HL-60/S4 treated with retinoic acid at 250 ng/mL for 4 days and 3 days (cell line): Measurements from ENCODE around the gene NANOGP8.

Experiments
- in situ Hi-C: fragments of 300-500 bp; cut with MboI; formaldehyde crosslinking; loops from 2 replicates; pipeline ENCODE4 v1.7.0; 2022; ENCODE audit warnings: low sequenced_read_pairs

Gene NANOGP8

DNA sequence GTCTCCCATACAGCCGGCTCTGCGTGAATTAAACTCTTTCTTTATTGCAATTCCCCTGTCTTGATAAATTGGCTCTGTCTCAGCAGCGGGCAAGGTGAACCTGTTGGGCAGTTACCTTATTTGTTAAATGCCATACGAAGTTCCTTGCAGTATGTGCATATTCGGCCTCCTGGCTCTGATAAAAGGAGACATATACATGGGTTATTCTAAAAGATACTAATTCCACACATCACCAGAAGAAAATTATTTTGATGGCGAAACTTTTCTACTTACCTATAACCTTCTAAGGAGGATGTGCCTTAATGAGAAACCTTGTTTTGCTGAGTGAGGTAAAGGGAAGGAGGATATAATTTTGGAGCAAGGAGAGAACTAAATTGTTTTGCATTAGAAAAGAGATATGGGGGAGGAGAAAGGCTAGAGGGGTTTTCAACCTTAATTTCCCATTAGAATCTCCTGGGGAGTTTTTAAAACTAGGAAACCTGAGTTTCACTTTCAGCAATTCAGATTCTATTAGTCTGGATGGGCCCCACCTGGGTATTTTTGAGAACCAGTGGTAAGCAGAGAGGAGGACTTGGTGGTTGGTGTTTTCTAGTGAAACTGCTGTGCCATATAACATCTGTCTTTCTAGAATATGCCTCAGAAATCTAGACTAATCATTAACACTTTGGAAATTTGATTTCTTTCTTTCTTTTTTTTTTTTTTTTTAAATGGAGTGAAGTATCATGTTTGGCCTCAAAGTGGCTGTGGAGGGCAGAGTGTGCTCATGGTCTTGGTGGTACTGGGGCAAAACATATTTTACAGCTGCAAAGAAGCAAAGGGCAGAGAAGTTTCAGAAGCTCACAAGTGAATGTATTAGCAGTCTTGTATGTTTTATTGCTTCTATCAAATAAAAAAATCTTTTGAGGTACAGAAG, 23.0 kb downstream of the NANOGP8 start:
- in situ Hi-C loops: no loop called here

DNA sequence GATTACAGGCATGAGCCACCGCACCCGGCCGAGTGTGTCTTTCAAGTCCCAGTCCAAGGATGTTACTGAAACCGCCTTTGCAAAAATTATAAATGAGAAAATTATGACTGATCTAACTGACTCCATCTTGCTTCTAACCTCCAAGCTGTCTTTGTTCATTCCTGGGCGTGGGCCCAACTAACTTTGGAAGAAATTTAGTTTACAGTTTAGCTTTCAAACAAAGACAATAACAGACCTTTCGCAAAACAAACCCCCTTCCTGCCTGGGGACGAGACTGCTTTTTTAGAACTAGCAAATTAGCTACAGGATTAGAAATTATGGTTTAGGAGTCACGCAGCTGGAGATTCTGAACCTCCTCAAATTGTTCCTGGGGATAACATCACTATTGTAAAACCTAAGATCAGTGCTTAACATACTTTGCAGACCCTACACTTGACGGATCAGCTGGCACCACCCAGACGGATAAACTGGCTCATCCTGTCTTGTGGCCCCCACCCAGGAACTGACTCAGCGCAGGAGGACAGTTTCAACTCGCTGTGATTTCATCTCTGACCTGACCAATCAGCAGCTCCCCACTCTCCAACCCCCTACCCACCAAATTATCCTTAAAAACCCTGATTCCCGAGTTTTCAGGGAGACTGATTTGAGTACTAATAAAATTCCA, 23.8 kb downstream of the NANOGP8 start:
- in situ Hi-C loops: no loop called here

DNA sequence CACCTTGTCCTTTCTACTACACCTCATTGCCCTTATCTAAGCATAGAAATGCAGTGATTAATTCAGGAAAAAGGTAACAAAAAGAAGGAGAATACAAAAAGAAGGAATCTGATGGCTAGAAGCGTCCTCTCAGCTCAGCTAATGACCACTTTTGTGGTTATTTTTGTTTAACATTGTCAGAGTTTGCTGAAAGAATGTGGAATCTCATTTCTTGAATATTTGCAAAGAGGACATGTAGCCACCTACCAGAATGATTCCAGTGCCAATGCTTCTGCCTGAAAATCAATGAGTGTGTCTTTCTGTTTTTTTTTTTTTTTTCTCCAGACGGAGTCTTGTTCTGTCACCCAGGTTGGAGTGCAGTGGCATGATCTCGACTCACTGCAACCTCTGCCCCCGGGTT, 24.5 kb downstream of the NANOGP8 start:
- in situ Hi-C loops: no loop called here

DNA sequence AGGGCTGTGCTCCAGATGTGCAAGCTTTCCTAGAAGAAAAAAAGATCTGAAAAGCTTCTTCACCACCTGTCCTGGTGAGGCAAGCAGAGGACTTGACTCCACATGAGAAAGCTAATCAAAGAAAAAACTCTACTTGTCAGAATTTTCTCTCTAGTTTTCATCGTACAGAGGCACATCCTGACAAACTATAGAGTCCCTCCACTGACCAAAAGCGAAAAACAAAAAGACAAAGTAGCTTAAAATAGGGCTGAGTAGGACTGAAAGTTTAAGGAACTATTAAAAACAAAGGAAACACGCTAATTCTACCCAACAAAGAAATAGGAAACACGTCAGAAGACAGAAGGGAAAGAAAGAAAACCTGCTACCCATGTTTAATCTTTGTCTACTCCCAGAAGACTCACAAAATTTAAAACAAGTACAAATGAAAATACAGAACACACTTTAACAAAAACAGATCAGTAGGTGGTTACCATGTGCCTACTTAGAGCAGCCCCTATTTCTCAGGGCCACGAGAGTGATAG, 26.5 kb downstream of the NANOGP8 start:
- in situ Hi-C loops: no loop called here

DNA sequence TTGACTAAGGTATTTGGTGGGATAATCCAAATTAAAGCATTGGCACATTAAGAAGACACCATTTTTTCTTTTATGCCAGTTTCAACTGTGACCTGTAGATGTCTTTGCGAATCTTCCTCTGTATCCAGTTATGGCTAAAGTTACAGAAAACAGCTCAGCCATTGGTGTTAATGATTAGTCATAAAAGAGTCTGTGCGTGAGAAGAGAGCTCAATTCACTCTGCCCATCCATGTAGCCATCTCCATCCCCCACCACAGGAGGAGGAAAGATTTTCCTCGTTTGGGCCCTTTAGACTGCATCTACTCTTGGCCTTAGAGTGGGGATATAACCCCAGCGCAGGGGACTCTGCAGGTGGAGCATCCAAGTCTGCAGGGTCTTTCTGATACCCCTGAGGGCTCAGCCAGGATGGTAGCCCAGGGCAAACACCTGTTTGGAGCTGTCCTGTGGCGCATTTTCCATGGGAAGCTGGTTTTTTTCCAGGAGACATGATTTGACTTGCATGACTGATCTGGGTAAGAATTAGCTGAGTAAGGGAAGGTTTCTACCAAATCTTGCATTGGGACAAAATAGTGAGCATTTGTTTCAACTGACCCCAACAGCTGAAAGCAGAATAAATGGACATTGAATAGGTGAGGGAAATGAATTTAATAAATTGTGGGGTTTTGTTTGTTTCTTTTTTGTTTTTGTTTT, 29.5 kb downstream of the NANOGP8 start:
- in situ Hi-C loops: no loop called here

DNA sequence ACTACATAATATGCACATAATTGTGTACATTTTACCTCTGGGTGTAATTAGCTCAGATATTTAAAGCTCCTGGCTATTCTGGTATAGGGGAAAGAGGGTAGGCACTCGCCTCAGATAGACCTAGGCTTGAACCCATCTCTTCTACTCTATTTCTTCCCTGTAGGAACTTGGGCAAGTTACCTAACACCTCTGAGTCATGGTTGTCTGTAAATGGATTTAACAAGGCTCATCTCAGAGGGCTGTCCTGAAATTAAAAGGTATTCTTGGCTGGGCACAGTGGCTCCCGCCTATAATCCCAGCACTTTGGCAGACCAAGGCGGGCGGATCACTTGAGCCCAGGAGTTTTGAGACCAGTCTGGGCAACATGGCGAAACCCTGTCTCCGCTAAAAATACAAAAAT, 30.7 kb downstream of the NANOGP8 start:
- in situ Hi-C loops: no loop called here

DNA sequence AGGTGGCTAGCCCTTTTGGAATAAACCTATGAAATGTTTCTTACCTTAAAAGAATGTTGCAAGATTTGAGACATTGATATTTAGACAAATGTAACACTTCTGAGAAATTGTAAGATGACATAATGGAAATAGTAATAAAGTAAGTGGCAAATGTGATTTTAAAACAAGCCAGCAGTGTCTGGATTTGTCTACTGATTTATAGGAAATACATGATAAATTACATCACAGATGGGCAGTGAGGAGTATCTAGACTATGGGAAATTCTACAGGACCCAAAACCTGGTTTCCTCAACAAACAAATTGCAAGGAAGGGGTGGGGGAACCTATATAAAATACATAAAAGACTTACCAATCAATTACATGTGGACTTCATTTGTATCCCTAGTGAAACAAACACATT, 37.1 kb downstream of the NANOGP8 start:
- in situ Hi-C loops: no loop called here

DNA sequence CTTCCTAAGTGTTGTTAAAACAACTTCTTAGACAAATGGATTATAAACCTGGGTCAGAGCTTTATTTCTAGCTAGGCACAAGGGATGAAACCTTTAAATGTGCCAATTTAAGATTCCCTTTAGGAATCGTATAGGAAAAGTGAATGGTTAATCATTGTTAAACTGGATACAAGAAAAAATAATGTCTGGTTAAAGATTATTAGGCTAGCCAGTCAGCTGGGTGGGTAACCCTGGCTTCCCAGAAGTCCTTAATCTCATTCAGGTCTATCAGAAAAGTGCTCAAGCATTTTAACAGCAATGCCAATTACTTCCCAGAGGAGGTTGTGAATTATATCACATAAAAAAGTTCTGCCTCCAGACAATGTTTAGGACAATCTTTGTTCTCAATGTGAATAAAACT, 37.6 kb downstream of the NANOGP8 start:
- in situ Hi-C loops: no loop called here

DNA sequence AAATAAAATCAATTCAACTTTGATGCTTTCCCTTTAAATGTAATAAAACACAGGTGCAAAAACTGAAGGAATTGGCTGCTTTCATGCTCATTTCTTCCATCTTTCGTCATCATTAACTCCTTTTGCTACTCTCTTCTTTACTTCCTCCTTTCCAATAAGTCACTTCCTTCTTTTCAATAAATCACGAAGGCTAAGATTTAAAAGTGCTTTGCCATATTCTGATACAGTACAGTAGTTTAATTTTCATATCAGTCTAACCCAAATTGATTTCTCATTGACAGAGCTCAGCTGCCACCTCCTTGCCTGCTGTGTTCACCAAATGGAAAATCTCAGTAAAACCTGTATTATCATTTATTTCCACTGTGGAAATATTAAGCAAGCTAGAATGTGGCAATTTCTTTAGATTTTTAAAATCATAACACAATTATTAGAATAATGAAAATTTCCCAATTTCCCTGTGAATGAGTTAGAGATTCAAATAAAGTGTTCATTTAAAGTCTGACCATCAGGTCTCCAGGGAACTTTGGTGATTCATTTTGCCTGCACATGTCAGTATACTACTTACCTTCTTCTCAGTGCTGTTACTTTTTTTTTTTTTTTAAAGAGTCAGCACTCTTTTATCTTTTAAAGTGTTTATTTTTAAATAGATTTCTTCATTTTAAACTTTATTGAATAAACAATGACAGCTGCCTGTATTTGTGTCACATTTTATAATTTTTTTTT, 41.6 kb downstream of the NANOGP8 start:
- in situ Hi-C loops: no loop called here

DNA sequence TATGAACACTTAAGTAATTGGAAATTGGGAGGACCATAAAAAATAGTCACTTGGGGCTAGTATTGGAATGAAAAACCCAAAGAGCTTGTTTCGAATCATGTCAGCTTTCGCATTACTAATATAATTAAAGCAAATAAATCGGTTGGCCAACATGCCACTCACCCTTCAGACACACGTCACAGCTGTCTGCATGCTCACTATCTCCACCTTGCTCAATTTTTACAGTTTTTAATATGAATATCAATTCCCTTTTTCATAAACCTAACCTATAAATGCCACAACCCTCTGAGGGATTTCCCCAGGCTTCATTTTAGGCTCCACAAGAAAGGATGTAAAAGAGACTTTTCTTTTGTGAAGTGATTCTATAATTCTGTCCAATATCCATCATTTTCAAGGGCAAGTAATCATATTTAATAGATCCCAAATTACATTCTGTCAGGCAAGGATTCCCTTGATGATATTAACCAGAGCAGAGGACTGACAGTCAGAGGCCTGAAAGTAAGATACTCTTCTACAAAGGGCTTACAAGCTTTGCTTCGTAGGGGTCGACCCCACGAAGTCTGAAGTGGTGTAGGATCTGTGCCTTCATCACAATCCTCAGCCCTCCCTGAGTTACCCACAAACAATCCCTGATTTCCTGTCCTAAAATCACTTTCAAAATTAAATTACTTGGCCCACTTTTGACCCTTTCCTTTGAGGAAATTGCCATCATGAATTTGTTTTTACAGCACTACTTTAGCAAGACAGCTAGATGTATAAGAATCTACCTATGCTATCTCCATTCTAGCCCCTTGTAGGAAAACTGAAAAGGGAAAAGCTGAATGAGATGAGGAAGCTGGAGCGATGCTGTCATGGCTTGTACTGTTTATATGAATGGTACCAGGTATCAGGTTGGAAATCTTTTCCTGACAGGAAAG, 44.5 kb downstream of the NANOGP8 start:
- in situ Hi-C loops: no loop called here

DNA sequence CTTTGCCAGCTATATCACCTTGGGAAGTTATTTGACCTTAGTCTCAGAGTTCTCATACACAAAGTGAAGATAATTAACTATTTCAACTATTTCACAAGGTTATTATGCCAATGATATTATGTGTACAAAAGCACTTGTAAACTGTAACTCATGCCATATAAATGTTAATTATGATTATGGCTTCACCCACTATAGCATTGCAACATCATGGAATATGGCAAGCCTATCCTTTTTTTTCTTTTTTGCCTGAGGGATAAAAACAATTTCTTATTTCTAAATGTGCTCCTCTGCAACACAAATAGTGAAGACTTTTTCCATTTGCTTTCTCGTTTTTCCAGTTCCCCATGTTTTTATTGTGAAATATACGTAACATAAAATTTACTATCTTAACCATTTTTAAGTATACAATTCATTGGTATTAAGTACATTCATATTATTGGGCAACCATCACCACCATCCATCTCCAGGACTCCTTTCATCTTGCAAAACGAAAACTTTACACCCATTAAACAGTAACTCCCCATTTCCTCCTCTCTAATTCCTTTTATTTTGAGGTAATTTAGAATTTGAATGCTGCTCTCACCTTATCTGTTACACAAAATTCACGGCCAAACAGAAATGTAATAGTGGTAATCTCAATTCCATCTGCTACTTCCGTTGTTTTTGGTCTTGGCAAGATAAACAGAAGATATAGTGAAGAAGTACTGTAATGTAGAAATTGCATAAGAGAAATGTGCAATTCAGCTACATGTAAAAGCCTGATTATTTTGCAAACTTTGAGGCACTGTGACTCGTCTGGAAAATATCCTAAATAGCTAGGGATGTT, 46.3 kb downstream of the NANOGP8 start:
- in situ Hi-C loops: no loop called here
